Duodenal mucosa (tissue), 2 donors: ENCODE measurements around the gene CDH6.

Source experiments
- H3K27ac ChIP-seq: one replicate; pipeline ENCODE4 v1.7.0; 2013; ENCODE audit warnings: low read depth, low read length
- H3K27me3 ChIP-seq, 2 donors: one replicate each; pipeline ENCODE4 v1.7.0; 2013; ENCODE audit warnings: low read length in 2 of 2, control low read depth in 1 of 2; ENCODE audit not compliant: insufficient read depth in 2 of 2, control insufficient read depth in 1 of 2
- H3K36me3 ChIP-seq, 2 donors: one replicate each; pipeline ENCODE4 v1.7.0; 2013; ENCODE audit warnings: low read length in 2 of 2, control low read depth in 1 of 2; ENCODE audit not compliant: insufficient read depth in 2 of 2, control insufficient read depth in 1 of 2
- H3K4me1 ChIP-seq, 2 donors: one replicate each; pipeline ENCODE4 v1.7.0; 2013; ENCODE audit warnings: low read length in 2 of 2, control low read depth in 1 of 2; ENCODE audit not compliant: insufficient read depth in 2 of 2, control insufficient read depth in 1 of 2
- H3K4me3 ChIP-seq, 2 donors: one replicate each; pipeline ENCODE4 v1.7.0; 2013; ENCODE audit warnings: low read length in 2 of 2, low read depth in 1 of 2
- H3K9ac ChIP-seq, 2 donors: one replicate each; pipeline ENCODE4 v1.7.0; 2013; ENCODE audit warnings: low read length in 2 of 2, low read depth in 1 of 2
- H3K9me3 ChIP-seq, 2 donors: one replicate each; pipeline ENCODE4 v1.7.0; 2013; ENCODE audit warnings: low read length in 2 of 2, control low read depth in 1 of 2; ENCODE audit not compliant: control insufficient read depth in 1 of 2

The CDH6 gene

DNA sequence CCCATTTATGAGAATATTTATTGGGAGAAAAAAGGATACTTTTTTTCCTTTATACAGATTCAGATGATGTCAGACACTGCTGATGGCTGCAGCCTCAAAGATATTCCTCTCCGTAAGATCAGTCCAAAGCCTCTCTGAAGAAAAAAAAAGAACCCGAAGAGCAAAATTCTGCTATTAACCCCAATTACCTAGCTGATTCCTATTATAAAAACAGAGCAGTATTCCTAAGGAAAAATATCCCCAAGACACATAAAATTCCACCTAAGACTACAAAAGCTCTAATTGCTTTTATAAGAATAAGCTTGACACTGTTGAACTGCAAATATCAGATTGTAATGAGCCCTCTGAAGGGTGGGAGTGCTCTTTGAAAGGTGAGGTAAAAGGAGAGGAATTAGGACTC, 138.7 kb downstream of the CDH6 start:
- Histone ChIP-seq H3K27me3 (no peaks in the 10 kb centered on the region), H3K9me3 (no peaks in the 10 kb centered on the region), H3K4me3 (no peak overlapping the region), H3K4me1 (no peaks in the 10 kb centered on the region), H3K9ac (no peak overlapping the region), H3K36me3 (no peaks in the 10 kb centered on the region), H3K27ac (no peak overlapping the region)

DNA sequence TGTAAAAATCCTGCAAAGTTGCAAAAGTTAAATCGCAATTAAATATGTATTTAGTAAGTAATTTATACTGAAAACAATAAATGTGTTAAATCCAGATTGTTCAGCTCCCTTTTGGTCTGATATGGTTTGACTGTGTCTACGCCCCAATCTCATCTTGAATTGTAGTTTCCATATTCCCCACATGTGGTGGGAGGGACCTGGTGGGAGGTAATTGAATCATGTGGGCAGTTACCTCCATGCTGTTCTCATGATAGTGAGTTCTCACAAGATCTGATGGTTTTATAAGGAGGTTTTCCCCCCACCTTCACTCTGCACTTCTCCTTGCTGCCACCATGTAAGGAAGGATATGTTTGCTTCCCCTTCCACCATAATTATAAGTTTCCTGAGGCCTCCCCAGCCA, 140.0 kb downstream of the CDH6 start:
- H3K27ac ChIP-seq, result no peak overlapping the region
- H3K9ac ChIP-seq, result no peak overlapping the region
- H3K9me3 ChIP-seq, result no peaks in the 10 kb centered on the region
- H3K4me3 ChIP-seq, result no peak overlapping the region
- no peaks in the 10 kb centered on the region for H3K27me3 ChIP-seq
- H3K4me1 ChIP-seq, result no peaks in the 10 kb centered on the region
- no peaks in the 10 kb centered on the region for H3K36me3 ChIP-seq

DNA sequence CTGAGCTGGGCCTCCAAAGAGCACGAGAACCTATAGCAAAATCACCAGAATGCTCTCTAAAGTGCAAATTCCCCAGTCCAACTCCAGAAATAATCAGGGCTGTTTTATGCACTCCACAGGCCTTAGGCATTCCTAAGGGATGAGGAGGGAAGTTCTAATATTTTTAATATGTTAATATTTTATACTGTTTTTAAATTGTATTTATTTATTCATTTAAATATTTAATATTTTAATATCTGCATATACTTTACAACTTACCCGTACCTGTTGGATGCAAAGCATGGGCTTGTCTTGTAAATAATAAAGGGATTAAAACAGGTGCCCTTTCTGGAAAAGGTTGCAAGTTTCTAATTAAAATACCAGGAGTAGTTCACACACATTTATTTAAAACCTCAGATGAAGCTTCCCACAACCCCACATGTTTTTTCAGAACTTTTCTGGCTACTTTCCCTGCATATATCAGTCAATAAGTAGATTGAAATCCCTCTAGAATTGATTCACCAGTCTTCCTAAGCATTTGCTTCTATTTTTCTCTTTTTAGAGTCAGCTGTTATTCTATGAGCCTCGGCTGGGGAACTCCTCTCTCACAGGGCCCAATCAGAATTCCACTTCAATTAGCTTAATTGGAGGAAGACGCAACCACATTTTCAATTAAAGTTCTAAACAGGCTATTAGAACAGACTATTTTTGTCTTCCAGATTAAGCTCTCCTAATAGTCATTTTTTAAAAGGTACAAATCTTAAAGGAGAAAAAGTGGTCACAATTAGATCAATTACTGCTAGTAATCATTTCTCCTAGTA, 140.8 kb downstream of the CDH6 start:
- Histone ChIP-seq H3K36me3 (no peaks in the 10 kb centered on the region), H3K9ac (no peak overlapping the region), H3K4me1 (no peaks in the 10 kb centered on the region), H3K9me3 (no peaks in the 10 kb centered on the region), H3K27ac (no peak overlapping the region), H3K4me3 (no peak overlapping the region), H3K27me3 (no peaks in the 10 kb centered on the region)

DNA sequence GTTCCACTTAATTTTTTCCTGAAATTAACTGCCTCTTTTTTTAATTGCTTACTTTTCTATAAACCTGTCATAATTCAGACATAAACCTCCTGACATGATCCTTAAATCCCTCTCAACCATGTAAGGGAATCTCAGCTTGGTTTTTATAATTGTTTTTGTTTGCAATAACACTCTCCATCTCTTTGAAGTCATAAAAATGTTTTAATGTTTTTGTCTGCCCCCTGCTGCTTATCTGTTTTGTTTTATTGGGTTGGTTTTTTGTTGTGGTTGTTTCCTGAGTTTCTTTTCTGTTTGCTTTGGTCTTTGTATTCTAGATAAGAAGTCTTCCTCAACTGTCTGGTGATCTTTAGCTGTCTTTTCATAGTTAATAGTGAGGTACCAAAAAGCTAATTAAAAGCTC, 142.0 kb downstream of the CDH6 start:
- Histone ChIP-seq H3K27ac (no peak overlapping the region), H3K9ac (no peak overlapping the region), H3K4me1 (no peaks in the 10 kb centered on the region), H3K4me3 (no peak overlapping the region), H3K36me3 (no peaks in the 10 kb centered on the region), H3K9me3 (no peaks in the 10 kb centered on the region), H3K27me3 (no peaks in the 10 kb centered on the region)

DNA sequence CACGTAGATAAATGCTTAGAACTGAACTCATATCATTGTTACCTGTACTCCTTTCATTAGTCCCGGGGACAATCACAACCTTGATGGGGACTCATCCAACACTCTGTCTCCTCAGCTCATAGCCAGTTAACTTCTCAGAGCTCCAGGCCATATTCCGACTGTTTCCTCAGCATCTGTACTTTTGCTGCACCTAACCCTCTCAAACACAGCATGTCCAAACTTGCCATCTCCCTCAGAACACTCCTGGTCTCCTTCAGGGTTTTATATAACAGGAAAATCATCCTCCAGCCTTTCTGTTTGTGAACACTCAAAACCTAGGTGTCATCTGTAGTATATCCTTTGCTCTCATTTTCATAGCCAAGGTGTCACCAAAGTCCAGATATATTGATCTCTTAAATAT, 150.5 kb downstream of the CDH6 start:
- Histone ChIP-seq H3K4me3 (no peak overlapping the region), H3K36me3 (no peaks in the 10 kb centered on the region), H3K4me1 (no peaks in the 10 kb centered on the region), H3K27ac (no peak overlapping the region), H3K27me3 (no peaks in the 10 kb centered on the region), H3K9me3 (no peaks in the 10 kb centered on the region), H3K9ac (no peak overlapping the region)

DNA sequence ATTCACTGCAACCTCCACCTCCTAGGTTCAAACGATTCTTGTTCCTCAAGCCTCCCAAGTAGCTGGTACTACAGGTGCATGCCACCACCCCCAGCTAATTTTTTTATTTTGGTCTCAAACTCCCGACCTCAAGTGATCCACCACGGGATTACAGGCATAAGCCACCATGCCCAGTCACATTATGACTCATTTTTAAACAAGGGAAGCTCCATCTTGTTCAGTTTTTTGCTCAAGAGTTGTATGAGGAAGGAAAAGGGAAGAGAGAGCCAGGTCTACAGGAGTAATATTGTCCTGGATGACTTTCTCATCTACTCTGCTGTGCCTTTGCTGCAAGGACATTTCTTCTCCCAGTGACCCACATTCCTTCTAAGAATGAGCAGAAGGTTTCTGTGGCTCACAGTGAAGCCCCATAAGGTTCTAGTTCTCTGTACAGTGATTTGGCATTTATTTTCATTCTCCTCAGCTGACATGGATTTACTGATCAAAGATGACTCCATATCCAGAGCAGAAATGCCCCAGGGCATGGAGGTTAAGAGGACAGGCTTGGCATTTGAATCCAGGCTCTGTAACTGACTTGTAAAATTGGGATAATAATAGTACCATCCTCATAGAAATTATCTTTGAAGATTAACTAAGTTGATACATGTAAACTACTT, 153.5 kb downstream of the CDH6 start:
- no peaks in the 10 kb centered on the region for H3K27me3 ChIP-seq
- H3K9ac ChIP-seq, result no peak overlapping the region

DNA sequence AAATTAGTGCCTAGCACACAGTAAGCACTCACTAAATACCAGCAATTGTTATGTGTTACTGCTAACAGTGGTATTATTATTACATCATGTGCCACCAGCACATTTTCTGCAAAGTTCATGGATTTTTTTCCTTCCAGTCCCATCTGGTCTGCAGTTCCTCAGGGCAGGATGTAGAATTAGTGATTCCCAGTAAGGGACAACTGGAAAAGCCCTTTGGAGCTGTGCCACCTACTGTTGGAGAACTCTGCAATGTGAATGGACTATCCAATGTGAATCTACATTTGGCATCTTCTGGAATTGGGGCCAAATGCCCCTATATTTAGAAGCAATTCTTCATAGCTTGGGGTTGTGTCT, 154.0 kb downstream of the CDH6 start:
- no peaks in the 10 kb centered on the region for H3K27me3 ChIP-seq
- no peaks in the 10 kb centered on the region for H3K9me3 ChIP-seq
- no peak overlapping the region for H3K9ac ChIP-seq
- H3K4me3 ChIP-seq, result no peak overlapping the region
- no peaks in the 10 kb centered on the region for H3K4me1 ChIP-seq
- no peak overlapping the region for H3K27ac ChIP-seq
- no peaks in the 10 kb centered on the region for H3K36me3 ChIP-seq

More for the DNA sequence above, 153.5 kb downstream of the CDH6 start:
- Histone ChIP-seq H3K9me3 (no peaks in the 10 kb centered on the region), H3K4me3 (no peak overlapping the region), H3K4me1 (no peaks in the 10 kb centered on the region), H3K36me3 (no peaks in the 10 kb centered on the region), H3K27ac (no peak overlapping the region)

DNA sequence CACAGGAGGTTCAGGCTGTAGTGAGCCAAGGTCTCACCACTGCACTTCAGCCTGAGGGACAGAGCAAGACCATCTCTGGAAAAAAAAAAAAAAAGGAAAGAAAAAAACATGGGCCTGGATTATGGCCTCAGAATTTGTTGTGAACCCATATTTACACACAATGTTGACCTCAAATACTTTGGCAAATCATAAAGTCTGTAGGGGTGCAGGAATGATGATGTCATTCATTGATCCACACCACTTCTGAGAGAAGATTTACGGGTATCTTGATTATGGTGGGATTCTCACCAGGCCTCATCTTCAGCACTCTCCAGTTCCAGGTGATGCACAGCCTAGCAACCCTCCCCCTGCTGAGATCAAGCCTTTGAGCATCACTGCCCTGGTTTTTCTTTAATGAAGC, 156.9 kb downstream of the CDH6 start:
- peaks cover 0 to 3% of the 10 kb centered on the region in 2 donors for H3K9me3 ChIP-seq

DNA sequence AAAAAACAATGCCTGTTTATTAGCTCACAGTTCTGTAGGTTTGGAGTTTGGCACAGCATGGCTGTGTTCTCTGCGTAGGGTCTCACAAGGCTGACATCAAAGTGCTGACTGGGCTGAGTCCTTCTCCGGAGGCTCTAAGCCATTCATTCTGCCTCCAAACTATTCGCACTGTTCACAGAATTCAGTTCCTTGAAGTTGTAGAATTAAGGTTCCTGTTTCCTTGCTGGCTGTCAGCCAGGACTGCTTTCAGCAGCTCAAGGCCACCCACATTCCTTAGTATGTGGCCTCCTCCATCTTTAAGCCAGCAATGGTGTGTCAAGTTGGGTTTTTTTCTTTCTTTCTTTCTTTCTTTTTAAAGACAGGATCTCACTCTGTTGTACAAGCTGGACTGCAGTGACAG, 161.9 kb downstream of the CDH6 start:
- Histone ChIP-seq H3K4me1 (no peaks in the 10 kb centered on the region), H3K36me3 (no peaks in the 10 kb centered on the region), H3K9ac (no peak overlapping the region), H3K4me3 (no peak overlapping the region), H3K27ac (no peak overlapping the region), H3K9me3 (peaks cover 0 to 3% of the 10 kb centered on the region in 2 donors), H3K27me3 (no peaks in the 10 kb centered on the region)

More for the DNA sequence above, 156.9 kb downstream of the CDH6 start:
- no peaks in the 10 kb centered on the region for H3K36me3 ChIP-seq
- no peak overlapping the region for H3K4me3 ChIP-seq
- H3K27me3 ChIP-seq, result no peaks in the 10 kb centered on the region
- no peaks in the 10 kb centered on the region for H3K4me1 ChIP-seq
- no peak overlapping the region for H3K9ac ChIP-seq
- H3K27ac ChIP-seq, result no peak overlapping the region

DNA sequence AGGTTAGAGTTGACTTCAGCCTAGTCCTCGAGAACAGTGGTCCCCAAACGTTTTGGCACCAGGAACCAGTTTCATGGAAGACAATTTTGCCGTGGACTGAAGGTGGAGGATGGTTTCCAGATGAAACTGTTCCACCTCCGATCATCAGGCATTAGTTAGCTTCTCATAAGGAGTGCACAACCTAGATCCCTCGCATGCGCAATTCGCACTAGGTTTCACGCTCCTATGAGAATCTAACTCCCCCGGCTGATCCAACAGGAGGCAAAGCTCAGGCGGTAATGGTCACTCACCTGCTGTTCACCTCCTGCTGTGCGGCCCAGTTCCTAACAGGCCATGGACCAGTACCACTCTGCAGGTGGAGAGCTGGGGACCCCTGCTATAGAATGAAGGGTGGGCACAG, 163.6 kb downstream of the CDH6 start:
- H3K27ac ChIP-seq, result no peak overlapping the region

More for the DNA sequence above, 163.6 kb downstream of the CDH6 start:
- Histone ChIP-seq H3K4me3 (no peak overlapping the region), H3K9me3 (peaks cover 0 to 3% of the 10 kb centered on the region in 2 donors), H3K4me1 (no peaks in the 10 kb centered on the region), H3K27me3 (no peaks in the 10 kb centered on the region), H3K36me3 (no peaks in the 10 kb centered on the region), H3K9ac (no peak overlapping the region)
